HepG2 (cell line): Measurements from ENCODE around the gene ZNF341. TPM values are rescaled to one million over a fixed set of nuclear protein-coding genes. Genes with fewer than 3 reads are reported as not detected.

ENCODE experiments used
- AGO2 ChIP-seq: fragments of 200-400 bp; formaldehyde crosslinking; optimal IDR thresholded peaks from 2 replicates; pipeline ENCODE3; 2017; ENCODE audit warnings: mild to moderate bottlenecking, low read depth, low read length, moderate library complexity
- CHD4 ChIP-seq: fragments of 200-600 bp; sonication (generic); IDR thresholded peaks from 2 replicates; pipeline ENCODE4 v1.7.0; 2017; ENCODE audit warnings: mild to moderate bottlenecking, low read length, borderline replicate concordance
- RCOR2 ChIP-seq: IDR thresholded peaks from 2 replicates; pipeline ENCODE4 v1.6.1; 2016; ENCODE audit warnings: missing biosample characterization, missing genetic modification reagents
- SNAPC2 ChIP-seq: sonication (generic); formaldehyde crosslinking; IDR thresholded peaks from 2 replicates; pipeline ENCODE4 v1.8.1; 2022; ENCODE audit warnings: mild to moderate bottlenecking, missing genetic modification reagents
- XBP1 ChIP-seq: sonication (generic); formaldehyde crosslinking; IDR thresholded peaks from 2 replicates; pipeline ENCODE4 v1.5.0; 2020; ENCODE audit warnings: missing genetic modification reagents
- ZKSCAN8 ChIP-seq: IDR thresholded peaks from 2 replicates; pipeline ENCODE4 v1.6.1; 2016; ENCODE audit warnings: borderline replicate concordance, missing genetic modification reagents, missing compliant biosample characterization
- ZNF550 ChIP-seq: sonication (generic); formaldehyde crosslinking; IDR thresholded peaks from 2 replicates; pipeline ENCODE4 v1.4.0; 2020; ENCODE audit warnings: mild to moderate bottlenecking, missing genetic modification reagents, borderline replicate concordance
- polyA plus RNA-seq, 8 experiments: library from polyadenylated mRNA; depleted of rRNA in 3 of 8; stranded (reverse) in 7 of 8; unstranded in 1 of 8; fragments of >200 nt; fragmentation: Illumina TruSeq in 4 of 8; extraction: Trizol in 4 of 8; gene quantifications; 2 replicates each; pipeline versions ENCODE4 v1.2.1 to v1.2.3, GENCODE V29; 2011 to 2016; ENCODE audit warnings: low read depth in 4 of 8, missing spikeins in 1 of 8, mixed read lengths in 1 of 8; ENCODE audit not compliant: insufficient read depth in 1 of 8
- total RNA-seq, 5 experiments: library from RNA; depleted of rRNA; stranded (reverse); fragments of >200 nt; fragmentation: Illumina TruSeq; extraction: Trizol; gene quantifications; 2 replicates each; pipeline ENCODE4 v1.2.3, GENCODE V29; 2016; ENCODE audit warnings: low read depth in 1 of 5
- TF ChIP-seq, protein P1 (sequence below): sonication (generic); formaldehyde crosslinking; IDR thresholded peaks from 2 replicates; pipeline ENCODE4 v1.4.0; 2020; ENCODE audit warnings: missing genetic modification reagents, mild to moderate bottlenecking, borderline replicate concordance
- TF ChIP-seq, protein P2 (sequence below), 2 experiments: IDR thresholded peaks; 2 replicates each; pipeline ENCODE4 v1.6.1; 2011 to 2012; ENCODE audit warnings: low read length in 2 of 2, borderline replicate concordance in 1 of 2, low read depth in 1 of 2, mild to moderate bottlenecking in 1 of 2, moderate library complexity in 1 of 2
- TF ChIP-seq, protein P3 (sequence below): fragments of 450-650 bp; IDR thresholded peaks from 2 replicates; pipeline ENCODE4 v1.6.1; 2017; ENCODE audit warnings: mild to moderate bottlenecking
- TF ChIP-seq, protein P4 (sequence below): sonication (generic); formaldehyde crosslinking; IDR thresholded peaks from 2 replicates; pipeline ENCODE4 v1.4.0; 2020; ENCODE audit warnings: missing genetic modification reagents

Gene ZNF341
- total and polyA plus RNA-seq, 2 of the 13 experiments (the other 11 are each of a cell fraction or from before 2014, with no cell fraction given) = 1.1 to 2.2 TPM

DNA sequence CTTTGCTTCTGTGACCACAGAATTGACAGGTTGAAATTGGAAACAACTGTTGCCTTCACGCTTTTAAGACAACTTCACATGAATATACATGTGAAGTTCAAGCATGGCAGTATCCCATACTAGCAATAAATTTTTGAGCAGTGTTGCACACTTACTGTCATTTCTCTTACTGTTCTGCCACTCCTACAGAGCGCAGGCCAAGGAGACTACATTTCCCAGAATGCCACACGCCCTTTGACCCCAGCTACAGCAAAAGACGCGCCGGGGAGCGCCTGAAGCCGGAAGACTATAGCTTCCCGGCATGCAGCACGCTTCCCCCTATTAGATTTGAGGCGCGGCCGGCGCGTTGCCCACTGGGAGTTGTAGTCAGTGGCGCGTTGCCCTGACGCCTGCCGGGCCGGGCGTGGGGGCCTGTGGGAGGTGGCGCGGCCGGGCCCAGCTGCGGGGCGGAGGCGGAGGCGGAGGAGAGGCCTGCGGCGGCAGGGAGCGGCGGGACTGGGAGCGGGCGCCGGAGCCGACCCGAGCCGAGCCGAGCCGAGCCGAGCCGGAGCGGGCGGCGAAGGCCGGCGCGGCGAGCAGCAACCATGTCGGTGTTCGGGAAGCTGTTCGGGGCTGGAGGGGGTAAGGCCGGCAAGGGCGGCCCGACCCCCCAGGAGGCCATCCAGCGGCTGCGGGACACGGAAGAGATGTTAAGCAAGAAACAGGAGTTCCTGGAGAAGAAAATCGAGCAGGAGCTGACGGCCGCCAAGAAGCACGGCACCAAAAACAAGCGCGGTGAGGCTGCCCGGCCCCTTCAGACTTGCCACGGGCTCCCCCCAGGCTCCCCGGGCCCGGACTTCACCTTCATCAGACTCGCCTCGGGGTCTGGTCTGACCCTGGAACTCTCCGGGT, 79.3 kb downstream of the ZNF341 start, which contains the start of gene CHMP4B (continued):
- TF ChIP-seq, protein P1, sequence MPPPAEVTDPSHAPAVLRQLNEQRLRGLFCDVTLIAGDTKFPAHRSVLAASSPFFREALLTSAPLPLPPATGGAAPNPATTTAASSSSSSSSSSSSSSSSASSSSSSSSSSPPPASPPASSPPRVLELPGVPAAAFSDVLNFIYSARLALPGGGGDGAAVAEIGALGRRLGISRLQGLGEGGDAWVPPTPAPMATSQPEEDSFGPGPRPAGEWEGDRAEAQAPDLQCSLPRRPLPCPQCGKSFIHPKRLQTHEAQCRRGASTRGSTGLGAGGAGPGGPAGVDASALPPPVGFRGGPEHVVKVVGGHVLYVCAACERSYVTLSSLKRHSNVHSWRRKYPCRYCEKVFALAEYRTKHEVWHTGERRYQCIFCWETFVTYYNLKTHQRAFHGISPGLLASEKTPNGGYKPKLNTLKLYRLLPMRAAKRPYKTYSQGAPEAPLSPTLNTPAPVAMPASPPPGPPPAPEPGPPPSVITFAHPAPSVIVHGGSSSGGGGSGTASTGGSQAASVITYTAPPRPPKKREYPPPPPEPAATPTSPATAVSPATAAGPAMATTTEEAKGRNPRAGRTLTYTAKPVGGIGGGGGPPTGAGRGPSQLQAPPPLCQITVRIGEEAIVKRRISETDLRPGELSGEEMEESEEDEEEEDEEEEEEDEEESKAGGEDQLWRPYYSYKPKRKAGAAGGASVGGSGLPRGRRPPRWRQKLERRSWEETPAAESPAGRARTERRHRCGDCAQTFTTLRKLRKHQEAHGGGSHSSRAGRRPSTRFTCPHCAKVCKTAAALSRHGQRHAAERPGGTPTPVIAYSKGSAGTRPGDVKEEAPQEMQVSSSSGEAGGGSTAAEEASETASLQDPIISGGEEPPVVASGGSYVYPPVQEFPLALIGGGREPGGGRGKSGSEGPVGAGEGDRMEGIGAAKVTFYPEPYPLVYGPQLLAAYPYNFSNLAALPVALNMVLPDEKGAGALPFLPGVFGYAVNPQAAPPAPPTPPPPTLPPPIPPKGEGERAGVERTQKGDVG (CRISPR knock-in tag) = no peak
- TF ChIP-seq, protein P2, sequence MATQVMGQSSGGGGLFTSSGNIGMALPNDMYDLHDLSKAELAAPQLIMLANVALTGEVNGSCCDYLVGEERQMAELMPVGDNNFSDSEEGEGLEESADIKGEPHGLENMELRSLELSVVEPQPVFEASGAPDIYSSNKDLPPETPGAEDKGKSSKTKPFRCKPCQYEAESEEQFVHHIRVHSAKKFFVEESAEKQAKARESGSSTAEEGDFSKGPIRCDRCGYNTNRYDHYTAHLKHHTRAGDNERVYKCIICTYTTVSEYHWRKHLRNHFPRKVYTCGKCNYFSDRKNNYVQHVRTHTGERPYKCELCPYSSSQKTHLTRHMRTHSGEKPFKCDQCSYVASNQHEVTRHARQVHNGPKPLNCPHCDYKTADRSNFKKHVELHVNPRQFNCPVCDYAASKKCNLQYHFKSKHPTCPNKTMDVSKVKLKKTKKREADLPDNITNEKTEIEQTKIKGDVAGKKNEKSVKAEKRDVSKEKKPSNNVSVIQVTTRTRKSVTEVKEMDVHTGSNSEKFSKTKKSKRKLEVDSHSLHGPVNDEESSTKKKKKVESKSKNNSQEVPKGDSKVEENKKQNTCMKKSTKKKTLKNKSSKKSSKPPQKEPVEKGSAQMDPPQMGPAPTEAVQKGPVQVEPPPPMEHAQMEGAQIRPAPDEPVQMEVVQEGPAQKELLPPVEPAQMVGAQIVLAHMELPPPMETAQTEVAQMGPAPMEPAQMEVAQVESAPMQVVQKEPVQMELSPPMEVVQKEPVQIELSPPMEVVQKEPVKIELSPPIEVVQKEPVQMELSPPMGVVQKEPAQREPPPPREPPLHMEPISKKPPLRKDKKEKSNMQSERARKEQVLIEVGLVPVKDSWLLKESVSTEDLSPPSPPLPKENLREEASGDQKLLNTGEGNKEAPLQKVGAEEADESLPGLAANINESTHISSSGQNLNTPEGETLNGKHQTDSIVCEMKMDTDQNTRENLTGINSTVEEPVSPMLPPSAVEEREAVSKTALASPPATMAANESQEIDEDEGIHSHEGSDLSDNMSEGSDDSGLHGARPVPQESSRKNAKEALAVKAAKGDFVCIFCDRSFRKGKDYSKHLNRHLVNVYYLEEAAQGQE (IDR thresholded peaks at IDR 0.05; ENCODE audit: borderline replicate concordance in 1 of 2, low read depth in 1 of 2, low read length in 2 of 2) = no peak
- TF ChIP-seq ZNF550 = 0 out of 2 replicates have a peak, but pooled peaks have one; percentile 28
- TF ChIP-seq SNAPC2 (CRISPR knock-in tag) = 0 out of 2 replicates have a peak, but pooled peaks have one; percentile 19
- TF ChIP-seq RCOR2 (CRISPR knock-in tag) = no peak; the same call in 1 of the 2 replicates
- TF ChIP-seq, protein P3, sequence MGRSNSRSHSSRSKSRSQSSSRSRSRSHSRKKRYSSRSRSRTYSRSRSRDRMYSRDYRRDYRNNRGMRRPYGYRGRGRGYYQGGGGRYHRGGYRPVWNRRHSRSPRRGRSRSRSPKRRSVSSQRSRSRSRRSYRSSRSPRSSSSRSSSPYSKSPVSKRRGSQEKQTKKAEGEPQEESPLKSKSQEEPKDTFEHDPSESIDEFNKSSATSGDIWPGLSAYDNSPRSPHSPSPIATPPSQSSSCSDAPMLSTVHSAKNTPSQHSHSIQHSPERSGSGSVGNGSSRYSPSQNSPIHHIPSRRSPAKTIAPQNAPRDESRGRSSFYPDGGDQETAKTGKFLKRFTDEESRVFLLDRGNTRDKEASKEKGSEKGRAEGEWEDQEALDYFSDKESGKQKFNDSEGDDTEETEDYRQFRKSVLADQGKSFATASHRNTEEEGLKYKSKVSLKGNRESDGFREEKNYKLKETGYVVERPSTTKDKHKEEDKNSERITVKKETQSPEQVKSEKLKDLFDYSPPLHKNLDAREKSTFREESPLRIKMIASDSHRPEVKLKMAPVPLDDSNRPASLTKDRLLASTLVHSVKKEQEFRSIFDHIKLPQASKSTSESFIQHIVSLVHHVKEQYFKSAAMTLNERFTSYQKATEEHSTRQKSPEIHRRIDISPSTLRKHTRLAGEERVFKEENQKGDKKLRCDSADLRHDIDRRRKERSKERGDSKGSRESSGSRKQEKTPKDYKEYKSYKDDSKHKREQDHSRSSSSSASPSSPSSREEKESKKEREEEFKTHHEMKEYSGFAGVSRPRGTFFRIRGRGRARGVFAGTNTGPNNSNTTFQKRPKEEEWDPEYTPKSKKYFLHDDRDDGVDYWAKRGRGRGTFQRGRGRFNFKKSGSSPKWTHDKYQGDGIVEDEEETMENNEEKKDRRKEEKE = no peak
- TF ChIP-seq ZKSCAN8 = no peak
- no peak for TF ChIP-seq XBP1 (CRISPR knock-in tag)
- TF ChIP-seq CHD4 = no peak
- TF ChIP-seq, protein P4, sequence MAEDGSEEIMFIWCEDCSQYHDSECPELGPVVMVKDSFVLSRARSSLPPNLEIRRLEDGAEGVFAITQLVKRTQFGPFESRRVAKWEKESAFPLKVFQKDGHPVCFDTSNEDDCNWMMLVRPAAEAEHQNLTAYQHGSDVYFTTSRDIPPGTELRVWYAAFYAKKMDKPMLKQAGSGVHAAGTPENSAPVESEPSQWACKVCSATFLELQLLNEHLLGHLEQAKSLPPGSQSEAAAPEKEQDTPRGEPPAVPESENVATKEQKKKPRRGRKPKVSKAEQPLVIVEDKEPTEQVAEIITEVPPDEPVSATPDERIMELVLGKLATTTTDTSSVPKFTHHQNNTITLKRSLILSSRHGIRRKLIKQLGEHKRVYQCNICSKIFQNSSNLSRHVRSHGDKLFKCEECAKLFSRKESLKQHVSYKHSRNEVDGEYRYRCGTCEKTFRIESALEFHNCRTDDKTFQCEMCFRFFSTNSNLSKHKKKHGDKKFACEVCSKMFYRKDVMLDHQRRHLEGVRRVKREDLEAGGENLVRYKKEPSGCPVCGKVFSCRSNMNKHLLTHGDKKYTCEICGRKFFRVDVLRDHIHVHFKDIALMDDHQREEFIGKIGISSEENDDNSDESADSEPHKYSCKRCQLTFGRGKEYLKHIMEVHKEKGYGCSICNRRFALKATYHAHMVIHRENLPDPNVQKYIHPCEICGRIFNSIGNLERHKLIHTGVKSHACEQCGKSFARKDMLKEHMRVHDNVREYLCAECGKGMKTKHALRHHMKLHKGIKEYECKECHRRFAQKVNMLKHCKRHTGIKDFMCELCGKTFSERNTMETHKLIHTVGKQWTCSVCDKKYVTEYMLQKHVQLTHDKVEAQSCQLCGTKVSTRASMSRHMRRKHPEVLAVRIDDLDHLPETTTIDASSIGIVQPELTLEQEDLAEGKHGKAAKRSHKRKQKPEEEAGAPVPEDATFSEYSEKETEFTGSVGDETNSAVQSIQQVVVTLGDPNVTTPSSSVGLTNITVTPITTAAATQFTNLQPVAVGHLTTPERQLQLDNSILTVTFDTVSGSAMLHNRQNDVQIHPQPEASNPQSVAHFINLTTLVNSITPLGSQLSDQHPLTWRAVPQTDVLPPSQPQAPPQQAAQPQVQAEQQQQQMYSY (CRISPR knock-in tag) = peak; percentile 22; the same call in 1 of the 2 replicates
- TF ChIP-seq AGO2 = peak; percentile 82
